GM10266 (cell line): ENCODE measurements around the gene BIN1.

Experiments
- DNase-seq: peaks from one replicate; pipeline ENCODE4 v3.0.0; 2012; ENCODE audit errors: extremely low spot score
- CTCF ChIP-seq: IDR thresholded peaks from 2 replicates; pipeline ENCODE4 v1.5.1; 2012; ENCODE audit warnings: mild to moderate bottlenecking, low read depth; ENCODE audit not compliant: control insufficient read depth, insufficient read depth; ENCODE audit errors: missing control alignments

Gene BIN1

GRCh38 chr2:127108090-127108523 is 1.2 kb upstream of the BIN1 start:
- no peak for DNase-seq

GRCh38 chr2:127107622-127107999 is 657 bp upstream of the BIN1 start:
- no peak for DNase-seq
- no peak for TF ChIP-seq CTCF

More at GRCh38 chr2:127108090-127108523, 1.2 kb upstream of the BIN1 start:
- TF ChIP-seq CTCF: no peak

GRCh38 chr2:127106457-127106990 is 430 bp downstream of the BIN1 start:
- no peak for TF ChIP-seq CTCF
- DNase-seq: peak; percentile 58

- DNase-seq: peak; percentile 59
- no peak for TF ChIP-seq CTCF
Observed at GRCh38 chr2:127105656-127106456, 1.1 kb downstream of the BIN1 start.

GRCh38 chr2:127104881-127105655 is 1.9 kb downstream of the BIN1 start:
- DNase-seq: no peak
- TF ChIP-seq CTCF: no peak

- no peak for DNase-seq
- TF ChIP-seq CTCF: no peak
Observed at GRCh38 chr2:127104166-127104660, 2.7 kb downstream of the BIN1 start.
